GM12873 (cell line): ENCODE results near the gene TOLLIP.

ENCODE experiments used
- CTCF ChIP-seq: IDR thresholded peaks from 2 replicates; pipeline ENCODE4 v1.5.1; 2012; ENCODE audit warnings: low read depth, mild to moderate bottlenecking, moderate library complexity, low read length, control low read depth; ENCODE audit not compliant: insufficient read depth; ENCODE audit errors: missing control alignments

Gene TOLLIP

GRCh38 chr11:1346669-1347390 lies 37.4 kb upstream of the TOLLIP start:
- no peak for TF ChIP-seq CTCF

- no peak for TF ChIP-seq CTCF
Observed at GRCh38 chr11:1345737-1346513, 36.5 kb upstream of the TOLLIP start.

GRCh38 chr11:1344056-1344635 lies 34.7 kb upstream of the TOLLIP start:
- TF ChIP-seq CTCF, result no peak

GRCh38 chr11:1343391-1344055 lies 34.1 kb upstream of the TOLLIP start:
- TF ChIP-seq CTCF, result no peak

GRCh38 chr11:1342946-1343345 lies 33.5 kb upstream of the TOLLIP start:
- no peak for TF ChIP-seq CTCF

- no peak for TF ChIP-seq CTCF
Observed at GRCh38 chr11:1341928-1342524, 32.6 kb upstream of the TOLLIP start.
